ENCODE data around the gene MUC5B.

The MUC5B gene

GRCh38 chr11:1192741-1193325 lies 30.0 kb upstream of the MUC5B start:
- DNase-seq: no peak

DNA sequence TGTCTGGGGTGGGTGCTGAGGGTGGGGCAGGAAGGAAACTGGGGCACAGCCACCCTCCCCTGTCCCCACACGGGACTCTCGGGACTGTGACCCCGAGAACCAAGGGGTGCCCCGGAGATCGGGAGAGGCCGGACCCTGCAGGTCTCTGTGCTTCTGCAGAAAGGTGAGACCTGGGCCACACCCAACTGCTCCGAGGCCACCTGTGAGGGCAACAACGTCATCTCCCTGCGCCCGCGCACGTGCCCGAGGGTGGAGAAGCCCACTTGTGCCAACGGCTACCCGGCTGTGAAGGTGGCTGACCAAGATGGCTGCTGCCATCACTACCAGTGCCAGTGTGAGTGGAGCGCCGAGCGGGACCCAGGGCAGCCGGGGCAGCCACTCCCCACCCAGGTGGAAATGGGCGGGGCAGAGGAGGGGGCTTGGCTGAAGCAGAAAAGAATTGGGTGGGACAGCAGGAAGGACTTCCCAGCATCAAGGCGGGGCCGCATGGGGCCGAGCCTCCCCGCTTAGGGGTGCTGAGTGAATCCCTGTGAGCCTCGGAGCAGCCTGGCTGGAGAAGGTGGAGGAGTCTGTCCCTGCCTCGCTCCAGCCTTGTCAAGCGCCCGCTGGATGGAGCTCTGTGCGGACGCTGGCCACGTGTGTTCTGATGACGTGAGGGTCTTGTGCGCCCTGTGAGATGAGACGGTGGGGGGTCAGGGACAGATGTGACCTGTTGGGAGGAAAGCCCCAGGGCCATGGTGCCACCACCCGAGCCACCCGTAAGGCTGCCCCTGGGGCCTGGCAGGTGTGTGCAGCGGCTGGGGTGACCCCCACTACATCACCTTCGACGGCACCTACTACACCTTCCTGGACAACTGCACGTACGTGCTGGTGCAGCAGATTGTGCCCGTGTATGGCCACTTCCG lies 29.3 kb upstream of the MUC5B start:
- DNase-seq: no peak

GRCh38 chr11:1194231-1194976 lies 28.5 kb upstream of the MUC5B start:
- no peak for DNase-seq

- DNase-seq: no peak
Measured at GRCh38 chr11:1194977-1195681, 27.7 kb upstream of the MUC5B start.

DNA sequence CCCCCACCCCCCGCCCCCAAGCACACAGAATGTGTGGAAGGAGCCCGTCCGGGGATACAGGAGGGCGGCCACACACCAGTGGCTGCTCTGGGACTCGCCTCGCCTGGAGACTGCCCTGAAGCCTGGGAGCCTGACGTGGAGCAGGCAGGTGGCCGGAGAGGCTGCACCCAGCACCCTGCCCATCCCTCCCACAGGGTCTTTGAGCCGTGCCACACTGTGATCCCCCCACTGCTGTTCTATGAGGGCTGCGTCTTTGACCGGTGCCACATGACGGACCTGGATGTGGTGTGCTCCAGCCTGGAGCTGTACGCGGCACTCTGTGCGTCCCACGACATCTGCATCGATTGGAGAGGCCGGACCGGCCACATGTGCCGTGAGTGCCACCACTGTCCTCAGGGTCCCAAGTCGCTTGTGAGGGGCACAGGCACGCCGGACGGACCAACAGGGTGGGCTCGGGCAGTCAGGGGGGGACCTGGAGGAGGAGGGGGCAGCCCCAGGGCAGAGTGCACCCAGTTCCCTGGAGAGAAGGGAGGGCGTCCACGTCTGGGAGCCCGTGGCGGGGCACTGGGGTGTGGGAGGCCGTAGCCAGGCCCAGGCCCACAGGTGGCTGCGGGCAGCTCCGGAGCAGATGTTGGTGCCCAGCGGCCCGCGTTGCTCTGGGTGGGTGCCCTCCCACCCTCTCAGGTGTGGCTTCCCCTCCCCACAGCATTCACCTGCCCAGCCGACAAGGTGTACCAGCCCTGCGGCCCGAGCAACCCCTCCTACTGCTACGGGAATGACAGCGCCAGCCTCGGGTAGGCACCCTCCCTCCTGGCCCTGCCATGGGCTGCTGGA lies 27.0 kb upstream of the MUC5B start:
- DNase-seq: no peak

DNA sequence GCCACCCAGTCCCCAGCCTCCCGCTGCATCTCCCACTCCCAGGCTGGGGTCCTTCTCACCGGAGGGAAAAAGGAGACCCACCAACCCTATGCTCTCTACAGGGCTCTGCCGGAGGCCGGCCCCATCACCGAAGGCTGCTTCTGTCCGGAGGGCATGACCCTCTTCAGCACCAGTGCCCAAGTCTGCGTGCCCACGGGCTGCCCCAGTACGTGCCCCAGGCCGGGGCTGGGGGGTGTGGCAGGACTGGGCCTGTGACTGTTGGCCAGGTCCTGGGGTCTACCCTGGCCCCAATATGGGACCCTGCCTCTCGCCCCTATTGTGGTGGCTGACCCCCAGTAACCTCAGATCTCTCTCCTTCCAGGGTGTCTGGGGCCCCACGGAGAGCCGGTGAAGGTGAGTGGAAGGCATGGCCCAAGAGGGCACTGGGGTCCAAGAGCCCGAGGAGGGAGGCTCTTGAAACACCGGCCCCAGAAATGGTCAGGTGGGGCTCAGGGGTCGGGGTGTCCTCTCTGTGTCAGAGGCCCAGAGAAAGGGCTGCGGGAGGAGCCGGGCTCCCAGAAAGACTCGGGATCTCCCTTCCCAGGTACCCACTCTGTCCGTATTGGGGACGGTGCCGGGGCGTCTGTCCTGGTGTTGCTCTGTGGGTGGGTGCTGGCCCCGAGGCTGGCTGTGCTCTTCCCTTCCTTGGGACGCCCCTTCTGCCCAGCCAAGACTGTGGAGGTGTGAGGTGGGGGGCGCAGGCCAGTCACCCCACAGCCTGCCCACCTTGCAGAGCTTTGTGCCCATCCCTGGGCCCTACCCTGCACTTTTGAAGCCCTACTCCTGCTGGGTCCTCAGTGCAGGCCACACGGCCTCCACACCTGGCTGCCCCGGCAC lies 26.1 kb upstream of the MUC5B start:
- DNase-seq: no peak

GRCh38 chr11:1197431-1197885 lies 25.4 kb upstream of the MUC5B start:
- DNase-seq: no peak

- no peak for DNase-seq
Measured at GRCh38 chr11:1197886-1198560, 24.8 kb upstream of the MUC5B start.

- no peak for DNase-seq
Measured at GRCh38 chr11:1198561-1199240, 24.2 kb upstream of the MUC5B start.

GRCh38 chr11:1199241-1199750 lies 23.6 kb upstream of the MUC5B start:
- no peak for DNase-seq

GRCh38 chr11:1199751-1200610 lies 22.9 kb upstream of the MUC5B start:
- DNase-seq: no peak

DNA sequence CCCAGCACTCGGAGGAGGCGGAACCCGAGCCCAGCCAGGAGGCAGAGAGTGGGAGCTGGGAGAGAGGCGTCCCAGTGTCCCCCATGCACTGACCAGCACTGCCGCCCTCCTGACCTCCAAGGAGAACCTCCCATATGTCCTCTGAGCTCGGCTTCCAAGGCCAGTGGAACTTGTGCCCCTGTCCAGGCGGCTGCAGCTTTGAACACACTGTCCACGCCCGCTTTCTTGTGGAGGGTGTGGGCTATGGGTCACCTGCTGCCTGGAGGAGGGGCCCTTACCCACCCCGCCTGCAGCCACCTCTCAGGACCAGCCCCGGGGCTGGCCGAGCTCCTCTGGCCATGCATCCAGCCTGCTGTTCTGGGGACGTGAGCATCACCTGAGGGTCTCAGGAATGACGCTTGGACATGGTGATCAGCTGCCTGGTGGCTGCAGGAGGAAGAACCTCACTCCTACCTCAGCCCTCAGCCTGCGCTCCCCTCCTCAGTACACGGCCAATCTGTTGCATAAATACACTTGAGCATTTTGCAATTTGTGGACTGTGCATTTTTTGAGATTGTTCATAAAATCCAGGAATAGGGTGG lies 22.2 kb upstream of the MUC5B start:
- DNase-seq: no peak

DNA sequence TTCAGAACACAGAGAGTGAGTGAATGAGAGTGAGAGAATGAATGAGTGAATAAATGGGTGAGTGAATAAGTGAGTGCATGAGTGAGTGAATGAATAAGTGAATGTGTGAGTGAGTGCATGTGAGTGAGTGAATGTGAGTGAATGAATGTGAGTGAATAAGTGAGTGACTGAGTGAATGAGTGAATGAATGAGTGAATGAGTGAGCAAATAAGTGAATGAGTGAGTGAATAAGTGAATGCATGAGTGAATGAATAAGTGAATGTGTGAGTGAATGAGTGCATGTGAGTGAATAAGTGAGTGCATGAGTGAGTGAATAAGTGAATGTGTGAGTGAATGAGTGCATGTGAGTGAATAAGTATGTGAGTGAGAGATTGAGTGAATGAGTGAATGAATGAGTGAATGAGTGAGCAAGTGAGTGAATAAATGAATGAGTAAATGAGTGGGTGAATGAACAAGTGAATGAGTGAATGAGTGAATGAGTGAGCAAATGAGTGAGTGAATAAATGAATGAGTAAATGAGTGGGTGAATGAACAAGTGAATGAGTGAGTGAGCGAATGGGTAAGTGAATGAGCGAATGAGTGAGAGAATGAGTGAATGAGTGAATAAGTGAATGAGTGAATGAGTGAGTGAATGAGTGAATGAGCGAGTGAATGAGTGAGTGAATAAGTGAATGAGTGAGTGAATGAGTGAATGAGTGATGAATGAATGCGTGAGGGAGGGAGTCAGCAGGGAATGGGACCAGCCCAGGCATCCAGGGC lies 21.3 kb upstream of the MUC5B start:
- DNase-seq: no peak

DNA sequence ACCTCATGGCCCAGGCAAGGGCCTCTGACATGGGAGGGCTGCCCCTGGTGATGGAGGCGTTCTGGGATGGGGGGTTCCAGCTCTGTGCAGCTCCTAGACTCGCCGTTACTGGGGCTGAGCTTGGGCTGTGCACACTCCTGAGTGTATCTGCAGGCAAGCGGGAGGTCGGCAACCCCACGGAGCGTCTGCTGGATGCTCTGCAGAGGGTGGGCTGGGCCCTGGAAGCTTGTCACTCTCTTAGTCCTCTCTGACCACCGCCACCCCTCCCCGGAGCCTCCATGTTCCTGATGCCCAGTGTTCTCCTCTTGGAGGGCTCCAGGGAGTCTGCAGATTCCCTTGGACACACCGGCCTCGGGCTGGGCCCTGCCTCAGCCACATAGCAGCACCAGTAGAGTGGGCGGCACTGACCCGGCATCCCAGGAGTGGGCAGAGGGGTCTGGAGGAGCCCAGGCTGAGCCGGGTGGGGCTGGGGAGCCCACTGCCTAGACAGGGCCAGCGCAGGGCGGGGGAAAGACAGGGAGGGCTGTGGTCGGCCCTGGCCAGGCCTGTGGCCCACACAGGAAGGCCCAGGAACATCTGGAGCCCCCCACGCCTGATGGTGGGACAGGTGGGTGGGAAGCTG lies 20.6 kb upstream of the MUC5B start:
- DNase-seq: no peak

DNA sequence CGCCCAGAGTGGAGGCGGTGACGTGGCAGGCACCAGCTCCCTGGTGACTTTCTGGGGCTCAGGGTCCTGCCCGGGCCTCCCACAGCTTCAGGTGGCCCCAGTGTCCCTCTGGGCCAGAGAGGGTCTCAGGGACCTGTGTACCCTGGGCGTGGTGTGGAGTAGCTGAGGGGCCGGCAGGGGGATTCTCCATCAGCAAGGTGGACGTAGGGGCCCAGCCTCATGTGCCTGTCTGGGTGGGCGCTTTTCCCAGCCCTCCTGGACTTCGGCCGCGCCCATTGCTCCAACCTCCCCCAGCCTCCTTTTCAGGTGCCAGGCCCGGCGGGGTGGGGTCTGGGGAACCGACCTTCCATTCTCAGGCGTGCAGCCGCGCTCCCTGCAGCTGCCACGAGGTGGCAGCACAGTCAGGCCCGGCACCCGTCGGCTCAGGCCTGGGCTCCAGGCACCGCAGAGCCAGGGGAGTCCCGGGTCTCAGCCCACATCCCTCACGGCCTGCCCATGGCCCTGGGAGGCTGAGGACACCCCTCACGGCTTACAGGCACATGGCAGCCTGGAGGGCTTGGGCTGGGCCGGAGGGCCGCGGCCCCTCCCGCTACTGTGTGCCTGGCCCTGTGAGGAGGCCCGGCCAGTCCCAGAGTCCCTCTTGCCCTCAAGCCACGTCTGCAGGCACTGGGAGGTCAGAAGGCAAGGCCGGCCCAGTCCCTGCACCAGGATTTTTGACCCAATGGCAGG lies 19.9 kb upstream of the MUC5B start:
- peak; percentile 2 for DNase-seq
